ENCODE data around the gene MICU1.
"Not testable (repeated sequence)": the region's sequence is repeated elsewhere in the genome, so short reads cannot be mapped to it uniquely, and the experiment has no call there.

Gene MICU1, protein sequence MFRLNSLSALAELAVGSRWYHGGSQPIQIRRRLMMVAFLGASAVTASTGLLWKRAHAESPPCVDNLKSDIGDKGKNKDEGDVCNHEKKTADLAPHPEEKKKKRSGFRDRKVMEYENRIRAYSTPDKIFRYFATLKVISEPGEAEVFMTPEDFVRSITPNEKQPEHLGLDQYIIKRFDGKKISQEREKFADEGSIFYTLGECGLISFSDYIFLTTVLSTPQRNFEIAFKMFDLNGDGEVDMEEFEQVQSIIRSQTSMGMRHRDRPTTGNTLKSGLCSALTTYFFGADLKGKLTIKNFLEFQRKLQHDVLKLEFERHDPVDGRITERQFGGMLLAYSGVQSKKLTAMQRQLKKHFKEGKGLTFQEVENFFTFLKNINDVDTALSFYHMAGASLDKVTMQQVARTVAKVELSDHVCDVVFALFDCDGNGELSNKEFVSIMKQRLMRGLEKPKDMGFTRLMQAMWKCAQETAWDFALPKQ

DNA sequence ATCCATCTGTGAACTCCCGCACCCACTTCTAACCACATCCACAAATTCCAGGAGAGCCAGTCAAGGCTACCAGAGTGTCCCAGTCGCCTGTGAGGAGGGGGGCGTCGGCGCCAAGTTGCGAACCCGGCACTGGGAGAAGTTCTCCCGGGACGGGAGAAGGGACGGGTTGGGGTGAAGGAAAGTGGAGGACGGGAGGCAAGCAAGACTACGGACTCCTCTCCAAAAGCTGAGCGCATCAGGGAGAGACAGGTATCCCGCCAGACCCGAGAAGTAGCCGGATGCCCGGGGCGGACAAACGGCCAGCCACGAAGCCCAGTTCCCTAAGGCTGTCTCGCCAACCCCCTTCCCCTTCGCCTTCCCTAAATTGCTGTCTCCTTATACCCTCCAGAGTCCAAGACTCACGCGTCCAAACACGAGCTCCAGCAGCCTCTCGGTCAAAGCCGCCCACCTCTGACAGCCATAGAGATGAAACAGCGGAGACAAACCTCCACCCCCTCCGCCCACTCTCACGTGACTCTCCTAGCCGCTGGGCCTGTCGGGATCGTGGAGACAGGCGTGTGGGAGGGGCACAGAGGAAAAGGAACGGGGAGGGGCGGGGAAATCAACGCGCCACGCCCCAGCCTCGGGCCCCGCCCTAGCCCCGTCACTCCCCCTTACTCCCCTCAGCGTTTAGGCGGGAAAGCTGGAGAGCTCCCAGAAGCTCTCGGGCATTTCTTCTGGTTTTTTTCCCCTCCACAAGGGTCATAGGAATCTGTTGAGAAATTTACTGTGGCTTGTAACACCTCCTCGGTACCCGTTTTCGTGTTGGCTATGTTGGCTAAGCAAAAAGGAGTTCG is at the start of gene MICU1:
Gene MICU1, minus strand, starts transcription at position 472 of the 836 bp plus-strand sequence. CDS start 59,286 bp downstream, outside the sequence.
- DNase-seq: peak; percentile 93

DNA sequence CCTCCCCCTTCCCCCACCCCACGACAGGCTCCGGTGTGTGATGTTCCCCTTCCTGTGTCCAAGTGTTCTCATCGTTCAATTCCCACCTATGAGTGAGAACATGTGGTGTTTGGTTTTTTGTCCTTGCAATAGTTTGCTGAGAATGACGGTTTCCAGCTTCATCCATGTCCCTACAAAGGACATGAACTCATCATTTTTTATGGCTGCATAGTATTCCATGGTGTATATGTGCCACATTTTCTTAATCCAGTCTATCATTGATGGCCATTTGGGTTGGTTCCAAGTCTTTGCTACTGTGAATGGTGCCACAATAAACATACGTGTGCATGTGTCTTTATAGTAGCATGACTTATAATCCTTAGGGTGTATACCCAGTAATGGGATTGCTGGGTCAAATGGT is 48.3 kb upstream of the MICU1 start:
- not testable (repeated sequence) for DNase-seq

DNA sequence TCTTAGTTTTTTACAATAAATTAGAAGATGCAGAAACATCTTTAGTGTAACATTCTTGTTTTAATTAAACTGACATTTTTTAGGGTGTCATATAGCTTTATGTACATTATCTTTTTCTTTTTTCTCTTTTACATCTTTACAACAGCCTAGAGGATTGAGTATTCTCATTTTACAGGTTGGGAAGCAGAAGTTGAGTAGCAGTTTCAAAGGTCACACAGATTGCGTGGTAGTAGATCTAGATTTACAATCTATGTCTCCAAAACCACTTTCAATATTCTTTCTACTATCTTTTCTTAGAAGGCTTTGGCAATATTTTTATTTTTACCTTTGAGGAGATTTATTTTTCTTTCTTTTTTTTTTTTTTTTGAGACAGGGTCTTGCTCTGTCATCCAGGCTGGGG is 47.4 kb upstream of the MICU1 start:
- DNase-seq: no peak

DNA sequence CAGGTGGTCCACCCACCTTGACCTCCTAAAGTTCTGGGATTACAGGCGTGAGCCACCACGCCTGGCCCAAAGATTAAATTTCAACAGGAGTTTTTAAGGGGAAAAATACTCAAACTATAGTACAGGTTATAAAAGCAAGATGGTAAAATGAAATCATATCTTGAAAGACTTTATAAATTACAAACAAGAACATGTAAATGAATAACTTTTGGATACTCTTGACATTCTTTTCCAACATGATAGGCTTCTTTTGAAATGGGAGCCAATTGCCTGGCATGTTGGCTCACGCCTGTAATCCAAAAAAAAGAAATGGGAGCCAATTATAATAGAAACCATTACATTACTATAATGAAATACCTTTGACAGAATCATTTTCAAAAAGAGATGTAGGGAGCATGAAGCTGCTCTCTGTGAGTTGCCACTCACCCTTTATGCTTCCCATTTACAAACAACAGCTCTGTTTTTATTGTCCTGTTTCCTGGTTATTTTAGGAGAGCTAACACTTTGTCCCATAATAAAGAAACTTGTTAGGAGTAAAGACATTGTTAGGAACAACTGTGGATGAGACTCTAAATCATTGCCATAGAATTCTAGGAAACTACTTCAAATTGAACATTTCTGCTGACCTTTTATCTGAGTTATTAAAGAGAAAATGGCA is 41.5 kb upstream of the MICU1 start:
- no peak for DNase-seq

DNA sequence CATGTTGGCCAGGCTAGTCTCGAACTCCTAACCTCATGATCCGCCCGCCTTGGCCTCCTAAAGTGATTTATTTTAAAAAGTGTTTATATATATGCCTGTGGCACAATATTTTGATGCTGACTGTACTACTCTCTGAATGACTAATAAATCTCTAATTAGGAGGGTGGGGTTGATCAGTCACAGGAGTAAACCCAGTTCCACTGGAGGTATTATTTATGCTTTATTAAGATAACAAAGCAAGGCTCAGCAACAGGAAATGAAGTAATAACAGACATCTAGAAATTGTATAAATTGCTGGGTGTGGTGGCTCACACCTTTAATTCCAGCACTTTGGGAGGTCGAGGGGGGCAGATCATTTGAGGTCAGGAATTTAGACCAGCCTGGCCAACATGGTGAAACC is 40.0 kb upstream of the MICU1 start:
- no peak for DNase-seq

DNA sequence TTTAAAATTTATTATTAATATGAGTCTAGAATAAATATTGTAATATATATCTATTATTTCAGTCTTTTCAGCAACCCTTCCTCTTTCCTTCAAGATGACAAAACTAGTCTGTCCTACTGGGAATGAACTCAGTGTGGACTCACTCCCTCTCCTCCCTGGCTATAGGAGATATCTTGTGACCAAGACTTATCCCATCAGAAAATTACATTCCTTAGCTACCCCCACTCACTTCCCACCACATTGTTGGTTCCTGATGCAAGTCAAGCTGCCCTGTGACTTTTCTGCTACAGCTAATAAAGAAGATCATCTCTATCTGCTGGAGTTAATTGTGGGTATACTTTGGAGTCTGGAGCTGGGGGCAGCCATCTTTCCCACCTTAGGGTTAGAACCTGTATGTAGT is 38.1 kb upstream of the MICU1 start:
- DNase-seq: no peak

DNA sequence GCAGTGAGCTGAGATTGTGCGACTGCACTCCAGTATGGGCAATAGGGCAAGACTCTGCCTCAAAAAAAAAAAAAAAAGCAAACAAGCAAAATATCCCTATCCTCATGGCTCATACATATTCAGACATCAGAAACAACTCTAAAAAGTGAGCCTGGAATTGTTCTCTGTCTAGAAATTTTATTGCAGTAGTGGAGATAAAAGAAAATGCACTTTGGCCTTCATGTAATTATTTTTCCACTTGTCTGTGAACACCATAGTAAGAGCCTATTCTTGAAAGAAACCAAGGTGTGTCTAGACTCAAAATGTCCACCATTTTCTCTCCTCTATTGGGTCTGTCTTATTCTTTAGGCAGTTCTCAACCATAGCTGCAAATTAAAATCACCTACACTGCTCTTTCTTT is 35.6 kb upstream of the MICU1 start:
- DNase-seq: no peak

DNA sequence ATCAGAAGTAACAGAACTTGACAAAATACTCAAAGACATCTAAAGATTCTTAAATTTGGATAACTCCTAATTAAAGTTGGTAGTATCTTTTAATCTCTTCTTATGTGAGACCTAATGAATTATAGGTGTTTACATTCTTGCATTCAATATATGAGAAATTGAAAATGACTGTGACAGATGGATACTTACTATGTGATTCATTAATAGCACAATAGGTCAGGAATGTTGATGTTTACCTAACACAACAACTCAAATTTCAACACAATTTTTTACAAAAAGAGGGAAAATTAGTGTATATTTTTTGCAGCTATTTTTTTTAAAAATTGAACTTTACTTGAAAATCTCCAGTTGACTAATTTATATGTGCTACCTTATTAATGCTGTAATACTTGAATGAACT is 34.3 kb upstream of the MICU1 start:
- no peak for DNase-seq

DNA sequence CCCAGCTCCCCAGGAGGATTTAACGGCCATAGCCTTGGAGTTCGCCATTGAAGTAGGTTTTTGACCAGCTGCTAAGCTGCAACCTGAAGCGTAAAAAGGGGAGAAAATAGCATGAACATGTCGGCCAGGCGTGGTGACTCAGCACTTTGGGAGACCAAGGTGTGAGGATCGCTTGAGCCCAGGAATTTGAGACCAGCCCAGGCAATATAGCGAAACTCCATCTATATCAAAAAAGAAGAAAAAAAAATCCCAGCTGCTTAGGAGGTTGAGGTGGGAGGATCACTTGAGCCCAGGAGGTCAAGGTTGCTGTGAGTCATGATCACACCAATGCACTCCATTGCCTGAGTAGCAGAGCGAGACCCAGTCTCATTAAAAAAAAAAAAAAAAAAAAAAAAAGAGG is 33.8 kb upstream of the MICU1 start:
- DNase-seq: no peak

DNA sequence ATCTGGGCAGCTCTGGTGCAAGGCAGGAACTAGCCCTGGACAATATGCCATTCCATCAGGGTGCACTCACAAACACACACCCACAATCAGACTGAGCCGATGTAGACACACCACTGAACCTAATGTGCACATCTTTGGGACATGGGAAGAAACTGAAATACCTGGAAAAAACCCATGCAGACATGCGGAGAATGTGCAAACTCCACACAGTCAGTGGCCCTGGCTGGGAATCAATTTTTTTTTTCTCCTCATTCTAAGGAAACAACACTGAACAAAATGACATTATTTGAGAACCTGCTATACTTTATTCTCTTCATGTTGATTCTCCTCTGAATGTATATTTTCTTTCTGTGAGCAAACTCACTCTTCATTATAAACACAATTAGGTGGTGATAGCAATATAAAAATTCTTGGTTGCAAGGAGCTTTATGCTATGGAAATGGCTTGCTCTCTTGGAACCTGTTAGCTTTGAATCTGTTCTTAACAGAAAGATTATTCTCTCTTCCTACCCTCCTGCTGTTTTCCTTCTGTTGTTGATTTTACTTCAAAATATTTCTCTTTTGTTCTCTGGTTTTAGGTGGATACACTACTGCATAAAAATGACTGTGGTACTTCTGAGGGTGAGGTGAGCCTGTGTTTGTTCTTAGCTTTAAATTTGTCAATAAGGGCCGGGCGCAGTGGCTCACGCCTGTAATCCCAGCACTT is 33.0 kb upstream of the MICU1 start:
- no peak for DNase-seq

DNA sequence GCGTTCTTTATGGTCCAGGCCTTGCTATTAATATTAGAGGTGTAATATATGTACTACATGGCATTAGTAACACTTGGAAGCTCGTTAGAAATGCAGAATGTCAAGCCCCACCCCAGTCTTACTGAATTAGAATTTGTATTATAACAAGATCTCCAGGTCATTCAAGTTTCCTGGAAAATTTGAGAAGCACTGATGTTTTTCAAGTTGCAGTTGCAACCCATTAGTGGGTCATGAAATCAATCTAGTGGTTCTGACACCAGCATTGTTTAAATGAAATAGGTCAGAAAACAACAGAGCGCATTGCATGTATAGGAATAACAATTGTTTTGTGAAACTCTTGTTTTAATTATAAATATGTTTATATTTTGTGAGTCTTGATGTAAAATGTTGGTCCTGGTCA is 28.8 kb upstream of the MICU1 start:
- no peak for DNase-seq

DNA sequence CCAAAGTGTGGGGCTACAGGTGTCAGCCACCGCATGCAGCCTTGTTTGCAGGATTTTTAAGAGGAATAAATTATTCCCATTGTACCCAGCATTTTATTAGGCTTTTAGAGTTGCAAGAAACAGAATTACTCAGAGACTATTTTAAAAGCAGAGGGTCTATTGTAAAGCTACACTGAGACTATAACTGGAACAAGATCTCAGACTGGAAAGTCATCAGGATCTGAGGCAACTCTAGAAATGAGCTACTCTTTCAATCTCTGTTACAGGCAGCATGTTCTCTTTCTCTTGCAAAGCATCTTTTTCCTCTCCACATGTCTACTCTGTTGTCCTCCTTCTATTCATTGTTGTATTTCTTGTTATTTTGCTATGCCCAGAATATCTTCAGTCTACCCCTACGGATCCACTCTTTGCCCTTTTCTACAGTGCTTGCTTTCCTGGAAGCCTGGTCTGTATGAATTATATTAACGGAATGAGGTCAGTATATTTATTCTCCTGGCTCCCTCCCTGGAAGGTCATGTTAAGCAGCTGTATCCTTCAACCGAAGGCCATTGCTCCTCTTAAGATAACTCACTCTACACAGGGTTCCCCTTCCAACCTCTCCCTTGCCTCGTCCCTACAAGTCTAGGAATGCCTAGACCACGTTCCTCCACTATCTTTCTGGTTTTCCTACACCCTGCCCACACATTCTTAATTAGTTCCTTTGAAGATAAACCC is 27.7 kb upstream of the MICU1 start:
- no peak for DNase-seq

DNA sequence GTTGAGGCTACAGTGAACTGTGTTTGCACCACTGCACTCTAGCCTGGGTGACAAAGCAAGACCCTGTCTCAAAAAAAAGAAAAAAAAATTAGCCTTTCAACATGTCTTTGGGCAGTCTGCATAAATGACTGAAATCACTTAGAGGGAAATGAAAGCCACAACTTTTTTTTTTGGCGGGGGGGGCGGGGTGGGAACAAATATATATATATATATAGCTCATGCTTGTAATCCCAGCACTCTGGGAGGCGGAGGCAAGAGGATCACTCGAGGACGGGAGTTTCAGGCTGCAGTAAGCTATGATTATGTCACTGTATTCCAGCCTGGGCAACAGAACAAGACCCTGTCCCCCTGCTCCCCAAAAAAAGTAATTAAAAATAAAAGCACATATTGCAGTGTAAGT is 23.4 kb upstream of the MICU1 start:
- no peak for DNase-seq

DNA sequence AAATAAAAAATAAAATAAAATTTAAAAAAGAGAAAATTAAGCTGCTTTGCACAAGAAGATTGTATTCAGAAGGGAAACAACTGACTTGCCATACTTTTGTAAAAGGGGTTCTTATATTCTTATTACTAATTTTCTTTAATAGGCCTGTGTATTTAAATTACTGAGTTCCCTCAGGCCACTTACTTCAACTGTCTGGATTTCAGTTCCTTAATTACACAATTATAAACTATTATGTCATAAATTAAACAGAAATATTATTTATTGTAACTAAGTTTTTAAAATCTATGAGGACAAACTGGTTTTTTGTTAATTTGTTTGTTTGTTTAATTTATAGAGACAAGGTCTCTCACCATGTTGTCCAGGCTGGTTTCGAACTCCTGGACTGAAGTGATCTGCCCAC is 22.4 kb upstream of the MICU1 start:
- DNase-seq: no peak

DNA sequence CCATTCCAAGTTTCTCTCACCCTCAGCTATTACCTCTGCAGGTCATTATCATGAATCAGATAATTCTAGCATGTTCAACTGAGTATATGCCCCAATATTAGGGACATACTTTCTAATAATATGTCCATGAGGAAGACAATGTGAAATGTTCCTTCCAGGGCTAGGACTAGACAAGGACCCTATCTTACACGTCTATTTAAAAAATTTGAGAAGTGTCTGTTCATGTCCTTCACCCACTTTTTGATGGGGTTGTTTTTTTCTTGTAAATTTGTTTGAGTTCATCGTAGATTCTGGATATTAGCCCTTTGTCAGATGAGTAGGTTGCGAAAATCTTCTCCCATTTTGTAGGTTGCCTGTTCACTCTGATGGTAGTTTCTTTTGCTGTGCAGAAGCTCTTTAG is 21.1 kb upstream of the MICU1 start:
- DNase-seq: not testable (repeated sequence)

DNA sequence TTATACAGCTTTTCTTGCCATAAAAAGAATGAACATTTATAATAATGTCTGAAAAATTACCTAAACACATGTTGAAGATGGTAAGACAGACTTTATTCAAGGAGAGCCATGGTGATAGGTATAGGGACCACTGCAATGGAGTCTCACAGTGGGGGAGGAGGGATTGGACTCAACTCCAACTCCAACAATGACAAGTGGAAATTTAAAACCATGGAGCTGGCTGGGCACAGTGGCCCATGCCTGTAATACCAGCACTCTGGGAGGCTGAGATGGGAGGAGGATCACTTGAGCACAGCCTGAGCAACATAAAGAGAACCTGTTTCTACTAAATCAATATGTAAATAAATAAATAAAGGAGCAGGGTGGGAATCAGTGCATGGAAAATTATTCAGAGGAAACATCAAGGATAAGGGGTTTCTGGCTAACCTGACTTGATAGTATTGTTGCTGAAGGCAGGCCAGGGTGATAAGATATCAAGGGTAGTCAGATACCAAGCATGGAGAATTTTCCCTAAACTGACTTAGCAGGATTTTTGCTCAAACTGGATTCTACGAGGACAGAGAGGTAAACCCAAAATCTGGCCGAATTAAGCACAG is 19.5 kb upstream of the MICU1 start:
- DNase-seq: no peak

DNA sequence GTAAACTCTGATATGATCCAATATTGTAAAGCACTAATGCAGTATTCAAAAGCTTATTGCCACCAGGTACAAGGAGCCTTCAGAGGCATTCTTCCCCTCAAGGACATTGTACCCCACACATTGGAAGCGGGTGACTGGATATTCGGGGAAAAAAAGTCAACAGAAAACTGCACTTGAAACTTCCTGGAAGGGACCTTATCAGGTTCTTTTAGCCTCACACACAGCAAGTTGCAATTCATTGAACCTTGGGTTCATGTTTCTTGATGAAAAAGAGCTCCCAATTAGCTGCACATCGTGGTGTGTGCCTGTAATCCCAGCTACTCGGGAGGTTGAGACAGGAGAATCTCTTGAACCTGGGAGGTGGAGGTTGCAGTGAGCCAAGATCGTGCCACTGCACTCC is 16.4 kb upstream of the MICU1 start:
- DNase-seq: no peak

DNA sequence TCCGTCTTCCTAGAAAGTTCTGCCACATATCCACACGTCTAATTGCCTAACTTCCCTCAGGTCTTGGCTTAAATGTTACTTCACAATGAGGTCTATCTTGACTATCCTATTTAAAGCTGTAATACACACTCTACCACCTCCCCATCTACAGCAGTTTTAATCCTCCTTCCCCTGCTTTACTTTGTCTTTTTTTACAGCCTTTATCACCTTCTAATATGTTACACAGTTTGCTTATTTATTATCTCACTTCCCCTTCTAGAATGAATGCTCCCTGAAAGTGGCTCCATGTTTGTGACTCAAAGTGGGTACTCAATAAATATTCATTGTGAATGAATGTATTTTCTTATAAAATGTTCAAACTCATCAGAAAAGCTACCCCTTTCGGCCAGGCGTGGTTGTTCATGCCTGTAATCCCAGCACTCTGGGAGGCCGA is 13.6 kb upstream of the MICU1 start:
- no peak for DNase-seq

DNA sequence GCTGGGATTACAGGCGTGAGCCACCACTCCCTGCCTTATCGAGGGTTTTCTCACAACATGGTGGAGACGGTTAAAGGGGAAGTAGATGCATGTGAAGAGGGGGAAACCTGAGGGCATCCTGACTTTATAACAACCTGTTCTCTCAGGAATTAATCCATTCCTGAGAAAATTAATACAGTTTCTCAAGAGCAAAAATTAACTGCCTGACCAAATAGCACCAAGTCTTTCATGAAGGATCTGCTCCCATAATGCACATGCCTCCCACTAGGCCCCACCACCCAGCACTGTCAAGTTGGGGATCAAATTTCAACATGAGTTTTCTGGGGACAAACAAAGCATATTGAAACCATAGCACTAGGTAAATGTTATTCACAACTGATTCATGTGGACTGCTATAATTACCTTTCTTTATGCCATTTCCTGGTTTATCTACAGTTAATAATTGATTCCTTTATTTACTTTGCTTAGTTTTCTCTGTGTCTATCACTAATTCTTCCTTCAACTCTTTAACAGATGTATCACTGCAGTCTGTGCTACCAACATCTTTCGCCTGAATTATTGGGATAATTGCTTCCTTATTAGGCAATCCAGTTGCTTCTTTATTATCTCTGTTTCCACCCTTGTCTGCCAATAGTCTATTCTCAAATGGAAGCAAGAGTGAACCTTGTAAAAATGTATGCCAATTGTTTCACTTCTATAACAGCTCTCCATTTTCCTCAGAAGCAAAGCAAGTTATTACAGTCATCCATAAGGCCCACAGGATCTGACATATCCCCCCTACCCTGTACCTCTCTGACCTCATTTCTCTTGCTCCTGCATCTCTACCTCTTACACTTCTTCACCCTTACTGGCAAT is 12.9 kb upstream of the MICU1 start:
- no peak for DNase-seq

DNA sequence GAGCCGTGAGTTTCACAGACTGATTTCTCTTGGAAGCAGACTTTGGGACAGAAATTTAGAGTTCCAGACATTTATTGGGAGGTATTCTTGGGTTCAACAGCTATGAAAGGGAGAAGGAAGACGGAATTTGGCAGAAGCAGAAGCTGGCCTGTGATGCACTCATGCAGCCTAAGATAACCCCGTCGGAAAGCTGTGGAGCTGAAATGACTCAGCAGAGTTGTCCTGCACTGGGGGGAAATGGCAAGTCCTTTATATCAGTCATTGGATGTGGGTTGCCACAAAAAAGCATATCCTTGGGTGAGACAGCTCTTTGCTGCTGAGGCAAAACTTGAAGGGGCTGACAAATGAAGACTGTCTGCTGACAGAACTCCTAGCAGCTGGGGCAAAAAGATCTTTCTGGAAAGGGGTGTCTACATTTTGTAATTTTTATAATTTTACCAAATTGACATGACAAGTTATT is 11.5 kb upstream of the MICU1 start:
- no peak for DNase-seq

DNA sequence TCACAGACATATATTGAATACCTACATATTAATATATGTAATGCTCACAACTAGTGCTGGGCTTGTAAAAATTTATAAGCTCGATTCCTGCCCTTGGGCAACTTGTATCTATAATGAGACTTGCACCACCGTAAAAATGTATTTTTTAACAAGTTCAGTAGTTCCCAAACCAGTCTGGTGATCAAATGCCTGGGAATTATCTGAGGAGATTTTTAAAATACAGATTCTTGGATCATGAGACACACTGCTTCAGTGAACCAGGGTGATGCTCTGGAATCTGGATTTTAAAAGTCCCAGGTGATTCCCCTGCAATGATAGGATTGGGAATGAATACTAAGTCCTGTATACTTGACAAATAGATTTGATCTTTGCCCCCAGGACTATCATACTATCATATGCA is 4.3 kb upstream of the MICU1 start:
- DNase-seq: no peak
